AG20443 (cell line): ENCODE data around the gene DYDC2.
A peak's percentile ranks its signal among the peaks of the same experiment; 100 is the strongest.

ENCODE experiments used
- DNase-seq: peaks from one replicate; pipeline ENCODE4 v3.0.0; 2012; ENCODE audit warnings: low spot score, mixed read lengths

The DYDC2 gene

GRCh38 chr10:80372675-80373074 lies 16.1 kb downstream of the DYDC2 start:
- no peak for DNase-seq

GRCh38 chr10:80373502-80373901 lies 16.9 kb downstream of the DYDC2 start:
- no peak for DNase-seq

- no peak for DNase-seq
Measured at GRCh38 chr10:80379701-80380100, 23.1 kb downstream of the DYDC2 start.

- DNase-seq: no peak
Measured at GRCh38 chr10:80380185-80380584, 23.6 kb downstream of the DYDC2 start.

GRCh38 chr10:80382989-80383388 lies 26.4 kb downstream of the DYDC2 start:
- peak; percentile 57 for DNase-seq

GRCh38 chr10:80390740-80391139 lies 34.2 kb downstream of the DYDC2 start:
- DNase-seq: no peak

DNA sequence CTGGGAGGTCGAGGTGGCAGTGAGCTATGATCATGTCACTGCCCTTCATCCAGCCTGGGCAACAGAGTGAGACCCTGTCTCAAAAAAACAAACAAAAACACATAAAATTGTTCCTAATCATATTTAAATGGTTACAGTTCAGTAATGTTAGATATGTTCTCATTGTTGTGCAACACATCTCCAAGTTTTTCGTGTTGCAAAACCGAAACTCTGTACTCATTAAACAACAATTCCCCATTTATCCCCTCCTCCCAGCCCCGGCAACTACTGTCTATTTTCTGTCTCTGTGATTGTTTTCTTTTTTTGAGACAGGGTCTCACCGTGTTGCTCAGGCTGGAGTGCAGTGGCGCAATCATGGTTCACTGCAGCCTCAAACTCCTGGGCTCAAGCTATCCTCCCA lies 35.7 kb downstream of the DYDC2 start:
- DNase-seq: no peak

DNA sequence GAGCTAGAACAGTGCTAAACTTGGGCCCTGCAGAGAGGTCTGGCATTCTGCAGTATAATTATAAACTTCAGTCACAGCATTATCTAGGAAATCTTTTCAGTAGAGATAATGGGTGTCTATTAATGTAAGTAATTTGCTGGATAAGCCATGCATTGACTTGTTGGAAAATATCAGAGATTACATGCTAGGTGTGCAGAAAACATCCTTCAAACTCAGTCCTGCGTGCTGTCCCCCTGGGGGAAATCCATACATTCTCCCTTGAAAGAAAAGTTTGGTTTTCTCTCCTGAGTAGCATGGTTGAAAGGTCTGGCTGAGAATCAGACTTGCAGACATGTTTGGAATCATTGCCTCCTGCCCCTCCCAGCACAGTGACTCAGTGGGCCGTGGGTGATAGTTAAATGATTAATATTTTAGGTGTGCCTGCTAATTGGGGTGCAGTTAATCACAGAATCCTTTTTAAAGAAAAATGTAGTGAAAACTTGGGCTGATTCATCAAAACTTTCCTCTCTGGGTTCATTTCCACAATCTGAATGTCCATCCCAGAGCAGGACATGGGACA lies 37.9 kb downstream of the DYDC2 start:
- DNase-seq: no peak

DNA sequence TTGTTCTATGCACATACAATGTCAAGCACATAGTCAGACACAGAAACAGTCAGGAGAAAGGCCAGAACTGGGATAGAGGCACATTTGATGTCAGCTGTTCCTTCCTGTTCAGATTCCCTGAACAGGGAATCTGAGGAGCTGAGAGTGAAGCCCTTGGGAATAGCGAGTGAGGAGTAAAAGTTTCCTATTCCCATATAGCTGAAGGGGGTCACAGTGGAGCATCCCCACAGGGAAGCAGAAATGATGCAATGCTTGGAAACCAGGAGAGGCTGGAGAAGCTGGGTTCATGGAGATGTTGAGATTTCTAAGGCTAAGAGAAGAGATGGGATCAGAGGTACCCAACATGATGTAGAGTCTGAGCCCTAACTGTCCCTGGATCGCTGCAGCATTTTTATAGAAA lies 40.4 kb downstream of the DYDC2 start:
- no peak for DNase-seq

GRCh38 chr10:80400136-80400804 lies 43.7 kb downstream of the DYDC2 start:
- DNase-seq: no peak

GRCh38 chr10:80405035-80405434 lies 48.5 kb downstream of the DYDC2 start:
- DNase-seq: no peak

- no peak for DNase-seq
Measured at GRCh38 chr10:80405626-80406025, 49.0 kb downstream of the DYDC2 start.

DNA sequence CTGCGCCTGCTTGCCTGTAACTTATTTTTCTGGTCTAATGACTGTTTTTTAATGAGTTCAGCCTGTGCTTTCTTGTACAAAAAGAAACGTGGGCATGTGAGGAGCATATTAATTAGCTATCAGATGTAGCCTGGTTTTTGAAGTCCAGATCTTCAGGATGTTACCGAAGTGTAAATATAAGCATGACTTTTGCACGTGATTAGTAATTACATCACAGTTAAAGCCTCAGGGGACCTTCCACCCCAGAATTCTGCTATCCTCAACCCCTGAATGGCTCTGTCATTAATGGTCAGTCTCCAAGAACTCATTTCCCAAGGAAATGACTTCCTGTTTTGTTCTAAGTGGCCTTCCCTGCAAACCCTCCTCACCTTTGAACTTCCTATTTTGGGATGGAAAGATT lies 49.6 kb downstream of the DYDC2 start:
- no peak for DNase-seq

- no peak for DNase-seq
Measured at GRCh38 chr10:80407812-80408241, 51.2 kb downstream of the DYDC2 start.

GRCh38 chr10:80408242-80409101 lies 51.9 kb downstream of the DYDC2 start, which contains the start of gene PRXL2A:
Gene PRXL2A (plus strand): TSS chr10:80408551. CDS start chr10:80420468, 11,917 bp downstream.
- DNase-seq: peak; percentile 44

- no peak for DNase-seq
Measured at GRCh38 chr10:80409121-80409520, 52.5 kb downstream of the DYDC2 start.

DNA sequence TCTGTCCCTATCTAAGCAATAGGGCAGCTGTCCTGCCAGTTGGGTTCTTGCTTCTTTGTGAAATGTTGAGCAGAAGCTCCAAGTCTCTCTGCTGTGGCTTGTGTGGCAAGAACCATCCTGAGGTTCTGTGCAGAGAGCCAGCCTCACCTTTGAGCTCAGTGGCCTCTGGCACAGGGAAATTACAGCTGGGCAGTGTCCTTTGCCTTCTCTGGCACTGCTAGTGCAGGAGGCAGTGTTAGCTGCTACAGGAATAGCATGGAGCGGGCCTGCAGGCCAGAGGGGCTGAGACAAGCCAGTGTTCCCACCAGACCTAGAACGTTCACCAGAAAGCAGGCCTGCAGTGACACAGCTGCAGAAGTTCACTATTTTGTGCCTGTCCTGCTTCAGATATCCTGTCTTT lies 53.5 kb downstream of the DYDC2 start:
- DNase-seq: no peak

DNA sequence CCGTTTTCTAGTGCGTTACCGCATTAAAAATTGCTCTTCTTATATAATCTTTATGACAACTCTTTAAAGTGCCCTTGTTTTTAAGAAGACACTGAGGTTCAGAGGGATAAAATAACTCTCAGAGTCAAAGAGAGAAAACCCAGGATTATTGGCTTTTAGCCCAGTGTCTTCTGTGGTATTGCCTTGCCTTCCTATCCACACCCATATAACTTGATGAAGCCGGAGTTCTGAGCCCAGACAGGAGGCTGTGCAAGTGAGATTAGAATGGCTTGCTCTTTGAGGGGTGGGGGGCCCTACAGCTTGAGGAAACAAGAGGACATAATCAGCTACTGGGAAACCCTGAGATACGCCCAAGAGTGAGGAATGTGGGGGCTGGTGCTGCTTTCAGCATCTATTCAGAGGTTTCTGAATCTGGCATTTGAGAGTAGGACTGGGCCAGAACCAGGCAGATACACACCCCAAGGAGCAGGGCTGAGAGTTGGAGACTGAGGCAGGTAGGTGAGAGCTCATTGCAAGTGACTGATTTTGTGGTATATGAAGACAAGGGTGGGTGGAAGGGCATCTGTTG lies 54.1 kb downstream of the DYDC2 start:
- DNase-seq: no peak

- no peak for DNase-seq
Measured at GRCh38 chr10:80411267-80411668, 54.7 kb downstream of the DYDC2 start.

DNA sequence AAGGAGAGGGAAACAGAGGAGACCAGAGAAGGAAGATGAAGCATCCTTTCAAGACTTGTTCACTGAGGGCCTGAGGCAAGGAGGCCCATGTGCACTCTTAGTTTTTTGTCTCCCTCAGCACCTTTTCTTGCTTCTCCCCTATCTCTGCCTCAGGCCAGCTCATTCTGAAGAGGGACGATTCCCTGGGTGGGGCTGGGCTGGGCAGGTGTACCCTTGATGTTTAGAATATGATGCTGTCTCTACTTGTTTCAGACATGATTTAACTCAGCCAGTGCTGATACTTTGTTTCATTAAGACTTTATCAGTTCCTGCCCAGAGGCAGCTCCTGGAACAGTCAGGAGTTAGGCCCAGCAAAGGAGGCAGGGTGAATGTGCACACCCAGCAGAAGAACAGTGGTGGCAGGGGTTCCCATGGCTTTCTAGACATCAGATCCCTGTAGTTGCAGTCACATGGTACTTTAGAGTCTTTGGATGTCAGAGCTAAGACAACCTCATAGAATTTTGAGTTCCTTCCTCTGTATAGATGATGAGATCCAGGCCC lies 55.2 kb downstream of the DYDC2 start:
- DNase-seq: no peak

DNA sequence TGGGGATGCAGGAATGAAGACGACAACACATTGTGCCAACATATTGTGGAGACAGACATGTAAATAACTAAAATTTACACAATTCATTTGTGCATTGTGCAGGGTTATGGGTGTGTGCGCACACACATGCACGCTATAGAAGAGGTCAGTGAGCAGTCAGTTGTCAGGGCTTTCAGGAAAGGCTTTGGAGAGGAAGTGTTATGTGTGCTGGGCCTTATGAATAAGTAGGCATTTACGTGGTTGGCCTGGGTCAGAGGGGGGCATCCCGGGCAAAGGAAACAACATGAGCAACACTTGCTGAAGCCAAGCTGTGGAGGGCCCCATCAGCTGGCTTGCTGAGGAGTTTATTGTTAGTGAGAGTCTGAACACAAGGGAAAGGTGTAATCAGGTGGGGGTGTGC lies 55.9 kb downstream of the DYDC2 start:
- no peak for DNase-seq

DNA sequence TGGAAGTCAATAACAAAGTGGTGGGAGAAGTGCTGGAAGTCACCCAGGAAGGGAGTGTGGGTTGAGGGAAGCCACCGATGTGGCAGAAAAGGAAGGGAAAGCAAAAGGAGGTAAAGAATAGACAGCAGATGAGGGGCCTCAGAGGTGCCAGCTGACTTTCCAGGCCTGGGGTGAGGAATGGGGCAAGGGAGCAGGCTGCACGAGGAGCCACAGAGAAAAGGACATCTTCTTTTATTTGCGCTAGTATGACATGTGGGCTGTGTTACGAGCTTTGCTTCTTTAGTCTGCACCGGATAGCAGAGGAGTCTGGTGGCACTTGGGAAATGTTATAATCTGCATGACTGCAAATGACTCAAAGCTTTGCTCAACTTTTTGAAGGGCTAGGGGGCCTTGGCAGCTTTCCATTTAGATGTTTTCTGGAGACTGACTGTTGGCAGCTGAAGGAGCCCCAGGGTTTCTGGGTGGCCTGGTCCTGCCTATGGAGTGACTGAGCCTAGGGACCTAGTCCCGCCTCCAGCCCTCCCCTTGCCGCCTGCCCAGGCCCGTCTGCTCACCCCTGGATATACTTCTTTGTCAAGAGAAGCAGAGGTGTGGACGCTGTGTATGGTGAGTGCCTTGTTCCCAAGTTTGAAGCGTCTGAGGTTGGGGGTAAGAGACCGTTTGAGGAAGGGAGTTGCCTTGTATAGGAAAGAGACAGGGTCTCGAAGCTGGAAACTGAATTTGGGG lies 56.9 kb downstream of the DYDC2 start:
- DNase-seq: no peak
